ENCODE data around the gene ZNF652.

The ZNF652 gene

DNA sequence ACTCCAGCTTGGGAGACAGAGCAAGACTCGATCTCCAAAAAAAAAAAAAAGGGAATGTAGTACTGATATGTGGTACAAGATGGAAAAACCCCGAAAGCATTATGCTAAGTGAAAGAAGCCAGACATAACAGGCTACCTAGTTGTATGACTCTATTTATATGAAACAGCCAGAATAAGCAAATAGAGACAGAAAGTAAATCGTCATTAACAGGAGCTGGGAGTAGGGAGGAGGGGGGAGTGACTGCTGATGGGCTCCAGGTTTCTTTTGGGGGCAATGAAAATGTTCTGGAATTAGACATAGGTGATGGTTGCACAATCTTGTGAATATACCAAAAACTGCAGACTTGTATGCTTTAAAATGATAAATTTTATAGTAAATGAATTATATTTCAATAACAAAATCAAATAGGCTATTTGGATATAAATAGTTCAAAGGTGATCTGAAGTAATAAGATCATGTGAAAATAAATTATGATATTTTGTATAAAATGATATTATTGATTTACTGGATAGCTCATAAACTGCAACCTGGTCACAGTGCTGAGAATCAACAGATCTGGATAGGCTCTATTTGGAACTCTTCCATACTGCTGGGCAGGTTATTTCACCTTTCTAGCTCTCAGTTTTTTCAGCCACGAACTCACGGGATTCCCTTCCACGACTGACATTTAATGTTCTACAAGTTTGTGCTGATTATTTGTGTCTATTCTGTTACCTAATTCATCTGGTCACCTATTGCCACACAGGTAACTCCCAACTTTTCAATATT is 27.1 kb downstream of the ZNF652 start:
- TF ChIP-seq, protein P1, sequence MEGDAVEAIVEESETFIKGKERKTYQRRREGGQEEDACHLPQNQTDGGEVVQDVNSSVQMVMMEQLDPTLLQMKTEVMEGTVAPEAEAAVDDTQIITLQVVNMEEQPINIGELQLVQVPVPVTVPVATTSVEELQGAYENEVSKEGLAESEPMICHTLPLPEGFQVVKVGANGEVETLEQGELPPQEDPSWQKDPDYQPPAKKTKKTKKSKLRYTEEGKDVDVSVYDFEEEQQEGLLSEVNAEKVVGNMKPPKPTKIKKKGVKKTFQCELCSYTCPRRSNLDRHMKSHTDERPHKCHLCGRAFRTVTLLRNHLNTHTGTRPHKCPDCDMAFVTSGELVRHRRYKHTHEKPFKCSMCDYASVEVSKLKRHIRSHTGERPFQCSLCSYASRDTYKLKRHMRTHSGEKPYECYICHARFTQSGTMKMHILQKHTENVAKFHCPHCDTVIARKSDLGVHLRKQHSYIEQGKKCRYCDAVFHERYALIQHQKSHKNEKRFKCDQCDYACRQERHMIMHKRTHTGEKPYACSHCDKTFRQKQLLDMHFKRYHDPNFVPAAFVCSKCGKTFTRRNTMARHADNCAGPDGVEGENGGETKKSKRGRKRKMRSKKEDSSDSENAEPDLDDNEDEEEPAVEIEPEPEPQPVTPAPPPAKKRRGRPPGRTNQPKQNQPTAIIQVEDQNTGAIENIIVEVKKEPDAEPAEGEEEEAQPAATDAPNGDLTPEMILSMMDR (IDR thresholded peaks at IDR 0.05) = no peak
- peaks cover 46% of the 10 kb centered on the region for H3K79me2 ChIP-seq
- H3K4me1 ChIP-seq = no peaks in the 10 kb centered on the region
- H2AFZ ChIP-seq = no peak overlapping the region
- H3K9ac ChIP-seq = no peak overlapping the region
- H3K4me2 ChIP-seq (ENCODE audit: low read length) = no peak overlapping the region
- H3K27me3 ChIP-seq (ENCODE audit: control insufficient read depth, insufficient read depth, low read length) = no peaks in the 10 kb centered on the region
- H3K9me3 ChIP-seq (ENCODE audit: control insufficient read depth, low read length) = no peaks in the 10 kb centered on the region
- H3K27ac ChIP-seq = no peak overlapping the region
- H3K4me3 ChIP-seq (ENCODE audit: low read depth, low read length) = no peak overlapping the region
- H3K36me3 ChIP-seq (ENCODE audit: control insufficient read depth, insufficient read depth, low read length) = no peaks in the 10 kb centered on the region

DNA sequence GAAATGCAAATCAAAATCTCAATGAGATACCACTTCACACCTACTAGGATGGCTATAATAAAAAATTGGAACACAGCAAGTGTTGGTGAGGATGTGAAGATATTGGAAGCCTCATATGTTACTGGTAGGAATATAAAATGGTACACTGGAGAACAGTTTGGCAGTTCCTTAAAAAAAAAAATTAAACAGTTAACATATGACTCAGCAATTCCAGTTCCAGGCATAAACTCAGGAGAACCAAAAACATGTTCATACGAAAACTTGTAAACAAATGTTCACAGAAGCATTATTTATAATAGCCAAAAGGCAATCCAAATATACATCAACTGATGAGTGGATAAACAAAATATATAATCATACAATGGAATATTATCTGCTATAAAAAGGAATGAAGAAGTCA is 28.2 kb downstream of the ZNF652 start:
- Histone ChIP-seq H2AFZ (no peak overlapping the region), H3K79me2 (peaks cover 38% of the 10 kb centered on the region), H3K36me3 (ENCODE audit: control insufficient read depth, insufficient read depth, low read length) (no peaks in the 10 kb centered on the region), H3K9me3 (ENCODE audit: control insufficient read depth, low read length) (no peaks in the 10 kb centered on the region), H3K4me1 (no peaks in the 10 kb centered on the region), H3K9ac (no peak overlapping the region), H3K27ac (no peak overlapping the region), H3K4me3 (ENCODE audit: low read depth, low read length) (no peak overlapping the region), H3K4me2 (ENCODE audit: low read length) (no peak overlapping the region), H3K27me3 (ENCODE audit: control insufficient read depth, insufficient read depth, low read length) (no peaks in the 10 kb centered on the region)
- TF ChIP-seq, protein P1 (IDR thresholded peaks at IDR 0.05) = no peak

DNA sequence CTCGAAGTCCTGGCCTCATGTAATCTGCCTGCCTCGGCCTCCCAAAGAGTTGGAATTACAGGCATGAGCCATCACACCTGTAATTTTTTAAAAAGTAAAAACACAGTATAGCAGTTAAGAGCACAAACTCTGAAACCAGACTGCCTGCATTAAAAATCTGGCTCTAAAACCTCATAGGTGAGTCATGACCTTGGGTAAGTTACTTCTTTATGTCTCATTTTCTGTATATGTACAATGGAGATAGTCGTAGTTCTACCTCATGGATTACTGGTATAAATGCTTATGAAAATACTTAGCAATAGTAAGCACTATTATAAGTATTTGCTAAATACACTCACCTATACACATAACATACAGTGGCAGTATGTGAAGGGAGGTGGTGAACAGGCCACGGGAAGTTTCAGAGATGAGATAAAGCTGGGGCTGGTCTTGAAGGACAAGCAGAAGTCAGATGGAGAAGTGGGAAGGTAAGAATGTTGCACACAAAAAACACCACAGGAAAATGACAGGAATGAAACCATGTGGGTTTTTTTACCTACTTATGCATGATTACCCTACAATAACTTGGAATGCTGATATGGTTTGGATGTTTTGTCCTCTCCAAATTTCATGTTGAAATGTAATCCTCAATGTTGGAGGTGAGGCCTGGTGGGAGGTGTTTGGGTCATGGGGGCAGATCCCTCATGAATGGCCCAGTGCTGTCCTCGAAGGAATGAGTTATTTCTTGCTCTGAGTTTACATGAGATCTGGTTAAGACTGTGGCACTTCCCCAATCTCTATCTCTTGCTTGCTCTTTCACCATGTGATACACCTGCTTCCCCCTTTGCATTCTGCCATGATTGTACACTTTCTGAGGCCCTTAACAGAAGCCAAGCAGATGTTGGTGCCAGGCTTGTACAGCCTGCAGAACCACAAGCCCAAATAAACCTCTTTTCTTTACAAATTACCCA is 33.9 kb downstream of the ZNF652 start:
- Histone ChIP-seq H3K27me3 (ENCODE audit: control insufficient read depth, insufficient read depth, low read length) (no peaks in the 10 kb centered on the region), H3K4me1 (no peaks in the 10 kb centered on the region), H3K4me2 (ENCODE audit: low read length) (peak overlapping the region; percentile 12), H3K79me2 (peaks cover 12% of the 10 kb centered on the region), H3K9ac (no peak overlapping the region), H2AFZ (no peak overlapping the region), H3K4me3 (ENCODE audit: low read depth, low read length) (no peak overlapping the region), H3K36me3 (ENCODE audit: control insufficient read depth, insufficient read depth, low read length) (no peaks in the 10 kb centered on the region), H3K27ac (no peak overlapping the region), H3K9me3 (ENCODE audit: control insufficient read depth, low read length) (no peaks in the 10 kb centered on the region)
- TF ChIP-seq, protein P1 (IDR thresholded peaks at IDR 0.05) = no peak

DNA sequence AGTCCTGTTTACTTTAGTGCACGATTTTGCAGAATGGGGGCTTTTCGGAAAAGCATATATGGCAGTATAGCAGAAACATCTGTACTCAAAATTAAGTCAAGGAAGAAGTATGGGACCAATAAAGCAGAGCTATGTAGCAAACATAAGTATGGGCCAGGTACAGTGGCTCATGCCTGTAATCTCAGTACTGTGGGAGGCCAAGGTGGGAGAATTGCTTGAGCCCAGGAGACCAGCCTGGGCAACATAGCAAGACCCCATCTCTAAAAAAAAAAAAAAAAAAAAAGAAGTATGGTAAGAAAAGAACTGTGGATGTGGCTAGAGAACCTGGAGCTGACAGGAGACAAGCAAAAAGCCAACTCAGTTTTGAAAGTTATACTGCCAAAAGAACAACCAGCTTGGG is 36.1 kb downstream of the ZNF652 start:
- no peak overlapping the region for H3K4me2 ChIP-seq (ENCODE audit: low read length)
- TF ChIP-seq, protein P1 (IDR thresholded peaks at IDR 0.05) = no peak

More for the DNA sequence above, 36.1 kb downstream of the ZNF652 start:
- Histone ChIP-seq H2AFZ (no peak overlapping the region), H3K9me3 (ENCODE audit: control insufficient read depth, low read length) (no peaks in the 10 kb centered on the region), H3K4me3 (ENCODE audit: low read depth, low read length) (no peak overlapping the region), H3K79me2 (peaks cover 8% of the 10 kb centered on the region), H3K9ac (no peak overlapping the region), H3K27ac (no peak overlapping the region), H3K36me3 (ENCODE audit: control insufficient read depth, insufficient read depth, low read length) (no peaks in the 10 kb centered on the region), H3K27me3 (ENCODE audit: control insufficient read depth, insufficient read depth, low read length) (no peaks in the 10 kb centered on the region), H3K4me1 (no peaks in the 10 kb centered on the region)
